Tibial nerve (tissue), 4 donors: ENCODE data around the gene TBC1D7.

Experiments used
- EP300 ChIP-seq, 2 donors: sonication (generic); formaldehyde crosslinking; IDR thresholded peaks; one replicate each; pipeline ENCODE4 v1.6.1; 2017; ENCODE audit warnings: antibody characterized with exemption in 2 of 2, mild to moderate bottlenecking in 1 of 2
- TF ChIP-seq, protein P1 (sequence below), 5 experiments: fragments of 200-600 bp in 3 of 5; fragments of 450-650 bp in 2 of 5; sonication (generic) in 3 of 5; IDR thresholded peaks; one replicate each; pipeline ENCODE4 v1.5.1; 2016 to 2019; ENCODE audit warnings: antibody characterized with exemption in 5 of 5, mild to moderate bottlenecking in 3 of 5, moderate library complexity in 2 of 5

DNA sequence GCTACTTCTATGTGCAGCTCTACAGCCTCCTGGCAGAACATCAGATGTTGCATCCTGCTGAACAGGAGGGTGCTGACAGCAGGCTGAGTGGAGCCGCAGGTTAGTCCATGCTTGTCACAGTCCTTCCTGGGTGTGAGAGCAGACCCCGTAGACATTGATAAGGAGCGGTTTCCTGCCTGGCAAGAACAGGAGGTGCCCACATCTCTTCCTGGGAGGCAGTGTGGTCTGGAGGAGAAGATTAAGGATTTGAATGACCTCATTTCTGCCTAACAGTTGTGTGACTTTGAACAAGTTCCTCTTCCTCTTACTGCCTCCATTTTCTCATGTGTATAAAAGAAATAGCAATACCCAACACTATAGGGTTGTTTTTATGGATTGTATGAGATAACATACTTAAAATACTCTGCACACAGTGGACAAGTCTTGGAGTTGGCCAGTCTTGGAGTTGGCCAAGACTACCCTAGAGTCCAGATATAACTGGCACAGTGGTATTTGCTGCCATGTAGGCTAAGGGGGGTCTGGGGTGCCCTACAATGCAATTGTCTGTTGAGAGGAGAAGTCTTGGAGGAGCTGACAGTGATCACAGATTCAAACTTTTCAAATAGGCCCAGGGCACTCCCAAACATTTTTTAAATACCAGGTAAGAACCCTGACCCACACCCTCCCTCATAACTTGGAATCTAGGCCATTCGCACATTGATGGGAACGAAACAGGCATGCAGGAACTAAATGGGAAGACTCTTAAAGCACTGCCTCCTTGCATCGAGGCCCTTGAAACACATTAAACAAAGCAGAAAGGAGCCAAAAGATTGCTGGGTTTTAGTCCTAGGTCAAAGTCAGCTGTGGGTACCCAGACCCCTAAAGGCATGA, 32.6 kb upstream of the TBC1D7 start:
- TF ChIP-seq EP300 (IDR thresholded peaks at IDR 0.05) = no peak
- TF ChIP-seq, protein P1, sequence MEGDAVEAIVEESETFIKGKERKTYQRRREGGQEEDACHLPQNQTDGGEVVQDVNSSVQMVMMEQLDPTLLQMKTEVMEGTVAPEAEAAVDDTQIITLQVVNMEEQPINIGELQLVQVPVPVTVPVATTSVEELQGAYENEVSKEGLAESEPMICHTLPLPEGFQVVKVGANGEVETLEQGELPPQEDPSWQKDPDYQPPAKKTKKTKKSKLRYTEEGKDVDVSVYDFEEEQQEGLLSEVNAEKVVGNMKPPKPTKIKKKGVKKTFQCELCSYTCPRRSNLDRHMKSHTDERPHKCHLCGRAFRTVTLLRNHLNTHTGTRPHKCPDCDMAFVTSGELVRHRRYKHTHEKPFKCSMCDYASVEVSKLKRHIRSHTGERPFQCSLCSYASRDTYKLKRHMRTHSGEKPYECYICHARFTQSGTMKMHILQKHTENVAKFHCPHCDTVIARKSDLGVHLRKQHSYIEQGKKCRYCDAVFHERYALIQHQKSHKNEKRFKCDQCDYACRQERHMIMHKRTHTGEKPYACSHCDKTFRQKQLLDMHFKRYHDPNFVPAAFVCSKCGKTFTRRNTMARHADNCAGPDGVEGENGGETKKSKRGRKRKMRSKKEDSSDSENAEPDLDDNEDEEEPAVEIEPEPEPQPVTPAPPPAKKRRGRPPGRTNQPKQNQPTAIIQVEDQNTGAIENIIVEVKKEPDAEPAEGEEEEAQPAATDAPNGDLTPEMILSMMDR (IDR thresholded peaks at IDR 0.05) = no peak
